Activated CD4-positive, alpha-beta T cell treated with anti-CD3 and anti-CD28 coated beads, Interleukin-2, Interleukin-6, amounts not matched to agents 100 ng/mL and 50 ng/mL, durations not matched to agents 16 hours and 8 hours (primary cell): ENCODE data around the gene PPP1CB.

Source experiments
- DNase-seq: peaks from one replicate; pipeline ENCODE4 v3.0.0-alpha.2; 2020

Gene PPP1CB

DNA sequence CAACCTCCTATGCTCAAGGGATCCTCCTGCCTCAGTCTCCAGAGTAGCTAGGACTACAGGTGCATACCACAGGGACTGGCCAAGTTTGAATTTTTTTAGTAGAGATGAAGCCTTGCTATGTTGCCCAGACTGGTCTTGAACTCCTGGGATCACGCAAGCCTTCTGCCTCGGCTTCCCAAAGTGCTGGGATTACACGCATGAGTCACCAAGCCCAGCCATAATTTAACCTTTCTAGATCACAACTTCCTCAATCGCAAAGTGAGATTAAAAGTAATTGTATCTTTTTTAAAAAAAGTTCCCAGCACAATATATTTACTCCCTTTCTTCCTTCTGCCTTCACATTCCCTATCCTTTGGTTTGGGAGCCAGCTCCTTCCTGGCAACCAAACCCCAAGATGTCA, 5.8 kb upstream of the PPP1CB start:
- no peak for DNase-seq

DNA sequence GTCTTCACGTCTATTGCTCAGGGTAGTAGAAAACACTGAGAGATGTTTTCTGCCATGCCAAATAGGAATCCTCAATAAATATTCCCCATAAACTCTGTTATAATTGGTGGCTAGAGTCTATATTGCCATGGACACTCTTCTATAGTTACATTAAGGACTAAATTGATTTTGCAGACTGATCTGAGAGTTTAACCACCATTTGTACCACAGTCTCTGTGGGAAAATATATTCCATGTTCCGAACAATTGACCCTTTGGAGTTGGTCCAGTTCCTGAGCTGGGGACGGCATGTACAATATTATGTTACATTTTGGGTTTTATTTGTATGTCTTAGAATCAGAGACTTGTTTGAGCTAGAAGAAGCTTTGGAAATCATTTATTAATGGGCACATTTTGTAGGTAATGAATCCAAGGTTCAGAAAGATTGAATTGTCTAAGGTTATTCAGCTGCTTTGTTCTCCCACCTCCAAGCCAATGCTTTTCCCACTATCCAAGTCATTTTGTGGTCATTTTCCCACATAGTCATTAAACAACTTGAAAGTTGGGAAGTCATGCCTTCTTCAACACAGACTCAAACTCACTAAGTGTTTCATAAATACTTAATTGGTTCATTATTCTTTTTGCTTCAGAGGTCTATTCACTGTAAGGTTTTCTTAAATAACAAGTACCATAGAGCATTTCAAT, 5.1 kb upstream of the PPP1CB start:
- DNase-seq: no peak

DNA sequence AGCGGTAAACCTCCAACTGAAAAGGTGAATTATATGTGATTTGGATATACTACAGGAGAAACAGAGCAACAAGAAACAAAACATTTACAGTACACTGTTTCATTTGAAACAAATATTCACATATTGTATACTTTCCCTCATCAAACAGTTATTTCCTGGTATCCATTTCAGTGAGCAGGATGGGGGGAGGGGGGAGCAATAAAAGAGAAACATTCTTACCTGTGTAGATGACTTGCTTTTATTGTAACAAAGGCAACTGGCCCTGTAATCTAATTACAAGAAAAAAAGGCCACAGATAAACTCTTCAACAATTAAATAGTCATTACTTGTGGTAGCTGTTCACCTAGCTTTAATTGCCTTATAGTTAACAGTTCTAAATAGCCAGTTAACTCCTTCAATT, 3.9 kb upstream of the PPP1CB start:
- DNase-seq: no peak

GRCh38 chr2:28748176-28748575, 3.5 kb upstream of the PPP1CB start:
- no peak for DNase-seq

- DNase-seq: no peak
Measured at GRCh38 chr2:28748941-28749340, 2.7 kb upstream of the PPP1CB start.

GRCh38 chr2:28749526-28749925, 2.1 kb upstream of the PPP1CB start:
- no peak for DNase-seq

DNA sequence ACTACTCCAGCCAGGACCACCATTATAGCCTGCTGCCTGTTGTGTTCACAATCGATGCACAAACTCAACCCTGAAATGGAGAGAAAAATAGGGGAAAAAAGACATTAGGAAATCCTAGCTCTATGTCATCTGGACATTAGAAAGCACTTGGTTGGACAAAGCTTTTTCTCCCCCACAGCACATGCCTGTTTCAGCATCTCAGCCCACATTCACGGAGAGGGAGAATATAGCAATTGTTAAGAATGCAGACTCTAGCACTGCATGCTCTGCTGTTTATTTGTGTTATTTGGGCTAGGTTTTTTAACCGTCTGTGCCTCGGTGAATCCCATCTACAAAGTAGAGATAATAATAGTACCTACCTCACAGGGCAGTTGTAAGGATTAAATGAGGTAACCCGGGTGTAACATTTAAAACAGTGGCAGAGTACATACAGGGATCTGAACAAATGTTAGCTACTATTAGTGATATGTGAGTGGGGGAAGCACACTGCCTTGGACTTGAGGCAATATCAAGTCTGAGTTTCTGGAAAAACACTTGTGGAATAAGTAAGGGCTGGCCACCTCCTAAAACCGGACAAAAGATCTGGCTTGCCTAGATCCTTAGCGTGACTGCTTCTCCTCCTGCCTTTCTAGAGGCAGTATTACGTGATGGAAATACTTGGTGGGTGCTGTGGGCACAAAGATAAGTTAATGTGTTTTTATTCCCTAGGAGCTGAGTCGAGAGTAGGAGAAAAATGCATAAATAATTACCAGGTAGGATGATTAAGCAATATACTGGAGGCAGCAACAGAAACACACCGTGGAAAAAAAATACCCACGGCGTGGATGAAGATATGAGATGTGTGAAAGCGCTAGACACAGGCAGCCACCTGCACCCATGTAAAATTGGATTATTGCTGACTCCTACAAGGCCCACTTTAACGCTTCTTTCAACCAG, 1.0 kb upstream of the PPP1CB start:
- DNase-seq: peak; percentile 47

GRCh38 chr2:28751956-28752630, 463 bp downstream of the PPP1CB start:
- peak; percentile 43 for DNase-seq

DNA sequence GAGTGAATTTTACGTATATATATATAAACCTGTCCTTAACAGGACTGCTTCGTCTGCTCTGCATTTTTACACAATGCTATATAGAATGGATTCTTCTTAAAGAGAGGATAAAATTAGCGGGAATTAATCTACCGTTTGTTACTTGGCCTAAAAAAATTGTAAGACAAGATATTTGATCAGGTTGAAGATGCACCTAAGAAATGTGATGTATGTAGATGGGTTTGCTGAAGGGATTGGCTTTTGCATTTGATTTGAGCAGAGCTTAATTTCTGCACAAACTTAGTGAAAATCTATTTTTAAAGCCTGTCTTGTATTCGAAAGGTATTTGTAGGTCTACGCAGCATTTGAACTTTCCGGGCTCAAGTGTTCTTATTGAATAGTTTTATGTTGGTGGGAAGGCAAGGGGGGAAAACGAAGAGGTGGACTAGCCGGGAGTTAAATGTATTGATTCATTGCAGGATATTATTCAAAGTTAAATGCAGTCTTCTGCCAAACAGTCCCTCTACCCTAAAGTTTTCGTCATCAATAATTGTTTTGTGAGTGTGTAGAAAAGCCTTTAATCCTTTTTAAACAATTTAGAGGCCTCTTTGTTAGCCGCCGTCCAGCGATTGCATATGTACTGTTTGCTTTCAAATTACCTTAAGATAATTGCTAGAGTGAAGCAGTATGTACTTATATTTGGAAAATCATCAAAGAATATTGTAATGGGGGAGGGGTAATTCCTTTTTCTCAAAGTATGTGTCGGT, 1.2 kb downstream of the PPP1CB start:
- DNase-seq: no peak

GRCh38 chr2:28754321-28754720, 2.7 kb downstream of the PPP1CB start:
- no peak for DNase-seq

- no peak for DNase-seq
Measured at GRCh38 chr2:28755421-28755820, 3.8 kb downstream of the PPP1CB start.

GRCh38 chr2:28758459-28758858, 6.8 kb downstream of the PPP1CB start:
- no peak for DNase-seq

DNA sequence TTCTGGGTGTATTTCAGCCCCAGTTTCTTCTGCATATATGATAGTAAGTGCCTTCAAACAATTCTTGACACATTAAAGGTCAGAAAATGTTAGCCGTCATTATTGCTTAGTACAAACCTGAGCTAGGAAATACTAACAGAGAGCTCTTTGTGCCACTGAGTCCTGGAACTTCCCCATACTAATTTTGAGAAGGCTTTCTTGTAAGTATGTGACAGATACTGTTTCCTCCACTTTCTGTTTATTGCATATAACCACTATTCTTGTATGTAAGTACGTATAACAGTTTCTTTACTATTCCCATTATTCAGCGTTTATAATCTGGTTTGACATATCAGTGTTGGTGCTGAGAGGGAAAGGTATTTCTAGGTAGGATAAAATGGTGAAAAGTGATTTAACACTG, 9.8 kb downstream of the PPP1CB start:
- no peak for DNase-seq

DNA sequence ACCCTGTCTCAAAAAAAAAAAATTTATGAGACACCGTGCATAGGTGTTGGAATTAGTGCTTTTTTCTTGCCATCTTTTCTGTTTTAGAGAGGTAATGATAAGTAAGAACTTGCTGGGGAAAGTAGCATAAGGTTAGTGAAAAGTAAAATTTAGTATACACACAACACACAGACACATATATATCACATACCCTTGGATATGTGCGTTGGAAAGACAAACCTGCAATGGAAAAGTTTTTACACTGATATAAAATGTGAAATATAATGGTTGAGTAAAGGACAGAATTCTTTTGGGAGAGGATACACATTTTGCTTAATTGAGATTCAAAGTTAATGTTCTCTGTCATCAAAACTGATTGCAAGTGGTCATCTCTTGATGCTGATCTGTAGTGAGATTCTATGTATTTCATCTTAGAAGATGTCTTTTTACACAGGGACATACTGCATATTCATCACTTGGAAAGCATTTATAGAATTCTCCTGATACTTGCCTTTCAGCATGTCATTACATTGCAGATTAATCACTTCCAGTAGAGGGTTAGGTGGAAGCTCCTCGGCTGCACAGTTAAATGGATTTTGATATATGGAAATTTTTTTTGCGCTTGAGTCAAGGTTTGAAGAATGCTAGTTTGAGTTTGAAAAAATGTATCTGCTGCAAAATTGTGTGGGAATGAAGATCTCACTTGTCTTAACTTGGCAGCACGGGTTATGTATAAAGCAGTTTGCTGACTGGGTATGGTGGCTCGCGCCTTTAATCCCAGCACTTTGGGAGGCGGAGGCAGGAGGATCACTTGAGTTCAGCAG, 13.5 kb downstream of the PPP1CB start:
- no peak for DNase-seq

DNA sequence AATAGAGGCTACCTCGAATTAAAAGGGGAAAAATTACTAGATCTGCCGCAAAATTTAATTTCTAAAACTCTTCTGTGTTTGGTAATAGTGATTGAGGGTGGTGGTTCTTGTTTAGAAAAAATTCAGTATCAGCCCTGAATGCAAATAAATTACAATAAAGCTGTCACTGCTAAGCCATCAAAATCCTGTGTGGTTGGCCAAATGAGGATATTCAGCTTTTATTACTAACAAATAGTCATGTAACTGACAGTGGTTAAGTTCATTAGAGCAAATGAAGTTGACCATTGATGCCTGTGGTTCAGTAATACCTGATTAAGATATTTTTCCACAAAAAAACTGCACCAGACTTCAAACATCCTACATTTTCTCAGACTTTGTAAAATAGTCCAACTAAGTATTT, 14.4 kb downstream of the PPP1CB start:
- DNase-seq: no peak

DNA sequence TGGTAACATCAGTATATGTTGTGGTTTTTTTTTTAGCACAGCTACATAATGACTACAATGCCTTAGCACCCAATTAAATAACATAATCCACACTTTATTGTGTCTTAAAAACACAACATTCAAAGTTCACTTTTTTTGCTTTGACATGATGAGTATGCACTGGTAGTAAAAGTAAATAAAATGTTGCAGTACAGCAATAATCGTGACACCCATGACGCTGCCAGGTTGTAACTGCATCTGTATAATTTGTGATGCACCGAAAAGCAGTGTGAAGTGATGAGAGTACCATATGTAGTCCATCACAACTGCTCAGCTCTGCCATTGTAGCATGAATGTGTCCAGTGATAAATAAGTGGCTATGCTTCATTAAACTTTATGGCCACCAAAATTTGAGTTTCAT, 15.7 kb downstream of the PPP1CB start:
- DNase-seq: no peak

- DNase-seq: no peak
Measured at GRCh38 chr2:28768422-28768821, 16.8 kb downstream of the PPP1CB start.

GRCh38 chr2:28768952-28769351, 17.3 kb downstream of the PPP1CB start:
- no peak for DNase-seq

DNA sequence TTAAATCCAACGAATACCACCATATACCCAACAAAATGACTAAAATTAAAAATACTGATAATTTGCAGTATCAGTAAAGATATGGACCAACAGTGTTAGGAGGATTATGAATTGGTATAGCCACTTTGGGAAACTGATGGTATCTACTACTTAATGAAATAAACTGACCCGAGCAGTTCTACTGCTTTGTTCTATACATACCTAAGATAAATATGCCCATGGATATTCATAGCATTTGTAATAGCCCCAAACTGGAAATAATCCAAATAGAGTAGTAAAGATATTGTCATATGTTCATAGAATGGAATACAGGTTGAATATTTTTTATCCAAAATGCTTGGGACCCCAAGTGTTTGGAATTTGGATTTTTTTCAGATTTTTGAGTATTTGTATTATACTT, 20.7 kb downstream of the PPP1CB start:
- DNase-seq: no peak

DNA sequence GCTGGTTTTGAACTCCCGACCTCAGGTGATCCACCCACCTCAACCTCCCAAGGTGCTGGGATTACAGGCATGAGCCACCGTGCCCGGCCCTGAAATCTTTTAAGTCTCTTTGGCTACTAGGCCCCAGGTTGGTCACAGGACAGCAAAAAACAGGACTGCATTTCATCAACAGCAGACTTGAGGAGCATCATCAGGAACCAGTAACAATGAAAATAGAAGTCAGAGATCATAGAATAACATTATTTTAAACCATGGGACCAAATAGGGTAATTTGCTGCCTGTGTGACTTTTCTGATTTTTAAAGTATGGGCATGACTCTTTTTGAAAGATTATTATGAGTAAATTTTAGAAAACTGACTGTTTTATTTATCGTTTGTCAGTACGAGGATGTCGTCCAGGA, 24.8 kb downstream of the PPP1CB start:
- no peak for DNase-seq

GRCh38 chr2:28778392-28778791, 26.8 kb downstream of the PPP1CB start:
- no peak for DNase-seq

- DNase-seq: no peak
Measured at GRCh38 chr2:28779001-28779400, 27.4 kb downstream of the PPP1CB start.
